Lung (tissue), 12 donors: ENCODE data around the gene SMARCA4. TPM values are rescaled to one million over a fixed set of nuclear protein-coding genes. Genes with fewer than 3 reads are reported as not detected.

Experiments used
- ATAC-seq: fragments of 200-7000 bp; cut with Tn5 transposase; one replicate; pipeline ENCODE4 v1.9.1; 2020; ENCODE audit warnings: moderate number of reproducible peaks; ENCODE audit not compliant: insufficient read depth, low FRiP score
- DNase-seq, 3 donors: peaks; one replicate each; pipeline ENCODE4 v3.0.0-alpha.2; 2013 to 2017
- H3K27ac ChIP-seq, 2 donors: one replicate each; pipeline ENCODE4 v1.5.1; 2013; ENCODE audit warnings: mild to moderate bottlenecking in 2 of 2, moderate library complexity in 2 of 2, control low read depth in 1 of 2, inconsistent platforms in 1 of 2, low read depth in 1 of 2, low read length in 1 of 2
- H3K27me3 ChIP-seq, 3 donors: one replicate each; pipeline ENCODE4 v1.5.1; 2013; ENCODE audit warnings: low read length in 2 of 3; ENCODE audit not compliant: control insufficient read depth in 3 of 3, insufficient read depth in 3 of 3
- H3K36me3 ChIP-seq, 4 donors: one replicate each; pipeline ENCODE4 v1.5.1; 2013; ENCODE audit warnings: low read length in 4 of 4, mild to moderate bottlenecking in 1 of 4, moderate library complexity in 1 of 4; ENCODE audit not compliant: control insufficient read depth in 4 of 4, insufficient read depth in 4 of 4
- H3K4me1 ChIP-seq, 5 donors: one replicate each; pipeline ENCODE4 v1.5.1; 2013; ENCODE audit warnings: low read length in 5 of 5, mild to moderate bottlenecking in 2 of 5, moderate library complexity in 1 of 5; ENCODE audit not compliant: control insufficient read depth in 5 of 5, insufficient read depth in 5 of 5
- H3K4me3 ChIP-seq: one replicate; pipeline ENCODE4 v1.5.1; 2013; ENCODE audit warnings: mild to moderate bottlenecking, control low read depth, moderate library complexity
- H3K9ac ChIP-seq, 2 donors: one replicate each; pipeline ENCODE4 v1.5.1; 2013; ENCODE audit warnings: low read length in 2 of 2, control low read depth in 1 of 2; ENCODE audit not compliant: insufficient read depth in 1 of 2
- H3K9me3 ChIP-seq, 4 donors: one replicate each; pipeline ENCODE4 v1.5.1; 2013; ENCODE audit warnings: low read length in 3 of 4, mild to moderate bottlenecking in 1 of 4, moderate library complexity in 1 of 4; ENCODE audit not compliant: control insufficient read depth in 4 of 4, insufficient read depth in 3 of 4
- CTCF ChIP-seq: IDR thresholded peaks from 2 replicates; pipeline ENCODE4 v1.5.1; 2012; ENCODE audit warnings: mild to moderate bottlenecking; ENCODE audit errors: control extremely low read depth, extremely low read depth
- WGBS, 2 donors: extraction: QIAGEN DNeasy Blood & Tissue Kit; methylation state at CpG; one replicate each; pipeline ENCODE4 v1.1.7; 2013; 5-methylcytosine and 5-hydroxymethylcytosine counted together
- polyA plus RNA-seq, 2 donors: library from polyadenylated mRNA; stranded (reverse); fragments of 200-250 nt; gene quantifications; one replicate each; pipeline ENCODE4 v1.2.1, GENCODE V29; 2013
- total RNA-seq, 2 donors: library from RNA; depleted of rRNA in 1 of 2; stranded (reverse); fragments of >200 nt in 1 of 2; gene quantifications; one replicate each; pipeline ENCODE4 v1.2.1, GENCODE V29; 2014 to 2021
- donor health status: control.
- donor health status: control.
- donor health status: Bipolar disorder and iron deficiency.
- donor health status: healthy.
- donor health status: DM: yes; HTN: yes; CAD: no.

Gene SMARCA4
- total and polyA plus RNA-seq, 4 donors = 52.3 to 116 (median 91.1) TPM

GRCh38 chr19:11017275-11018035 is 56.6 kb downstream of the SMARCA4 start:
- Histone ChIP-seq H3K9me3 (no peaks in the 10 kb centered on the region), H3K36me3 (peaks cover 13 to 83% (median 50%) of the 10 kb centered on the region in 4 donors), H3K27me3 (no peaks in the 10 kb centered on the region), H3K4me3 (no peak overlapping the region), H3K4me1 (peaks cover 0 to 12% (median 0%) of the 10 kb centered on the region in 5 donors), H3K27ac (peak overlapping the region in 1 of 2 donors; percentile 8), H3K9ac (no peak overlapping the region)
- 93 to 97% methylated on average over 23 of the region's 23 CpGs for WGBS, 2 donors
- ATAC-seq (no peak), DNase-seq (no peak)
- no peak for TF ChIP-seq CTCF

GRCh38 chr19:11018179-11018578 is 57.3 kb downstream of the SMARCA4 start:
- no peaks in the 10 kb centered on the region for H3K27me3 ChIP-seq
- WGBS, 2 donors = 70 to 87% methylated on average over 12 of the region's 12 CpGs
- peaks cover 15 to 81% (median 50%) of the 10 kb centered on the region in 4 donors for H3K36me3 ChIP-seq
- ATAC-seq = peak; percentile 19
- H3K9me3 ChIP-seq = no peaks in the 10 kb centered on the region
- H3K9ac ChIP-seq = peak overlapping the region in 1 of 2 donors; percentile 38
- DNase-seq = peak in 1 of 3 donors; percentile 19
- H3K27ac ChIP-seq = peak overlapping the region in 1 of 2 donors; percentile 8
- TF ChIP-seq CTCF = no peak
- no peak overlapping the region for H3K4me3 ChIP-seq
- peaks cover 0 to 12% (median 0%) of the 10 kb centered on the region in 5 donors for H3K4me1 ChIP-seq

- no peak for ATAC-seq
- H3K4me3 ChIP-seq = no peak overlapping the region
- no peak for TF ChIP-seq CTCF
- H3K9me3 ChIP-seq = no peaks in the 10 kb centered on the region
- no peaks in the 10 kb centered on the region for H3K27me3 ChIP-seq
- H3K36me3 ChIP-seq = peaks cover 13 to 81% (median 53%) of the 10 kb centered on the region in 4 donors
- peak overlapping the region in 1 of 2 donors; percentile 15 for H3K27ac ChIP-seq
- 78 to 82% methylated on average over 13 of the region's 13 CpGs for WGBS, 2 donors
- H3K4me1 ChIP-seq = peaks cover 0 to 12% (median 0%) of the 10 kb centered on the region in 5 donors
- DNase-seq = peak; percentile 32 to 63 (median 61)
- peak overlapping the region in 1 of 2 donors; percentile 38 for H3K9ac ChIP-seq
Measured at GRCh38 chr19:11018763-11019162, 57.9 kb downstream of the SMARCA4 start.
